ENCODE results near the gene ROR1.
A peak's percentile ranks its signal among the peaks of the same experiment; 100 is the strongest.

The ROR1 gene

DNA sequence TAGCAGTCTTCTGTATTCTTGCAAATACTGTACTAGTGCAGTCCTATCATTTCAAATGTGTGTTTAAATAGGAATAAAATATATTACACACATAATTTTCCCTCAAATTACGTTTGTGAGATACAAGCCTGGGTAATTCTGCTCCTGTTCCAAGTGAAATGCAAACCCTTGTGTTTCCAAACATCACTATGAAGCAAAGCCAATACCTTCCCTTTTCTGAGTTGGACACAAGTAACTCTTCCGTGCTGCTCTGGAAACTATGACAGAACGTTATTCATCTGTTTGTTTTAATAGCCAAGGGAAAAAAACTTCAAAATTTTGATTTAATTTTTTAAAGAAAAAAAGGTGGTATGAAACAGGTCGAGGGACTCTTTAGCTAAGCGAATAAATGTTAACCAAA, 355.9 kb downstream of the ROR1 start:
- Histone ChIP-seq H3K4me3 (no peak overlapping the region), H3K9me3 (ENCODE audit: low read depth, low read length) (no peaks in the 10 kb centered on the region), H3K9ac (ENCODE audit: insufficient read length) (no peak overlapping the region), H3K27ac (no peak overlapping the region), H3K36me3 (ENCODE audit: insufficient read depth, low read length) (no peaks in the 10 kb centered on the region)
- TF ChIP-seq POLR2AphosphoS5 (IDR thresholded peaks at IDR 0.05; ENCODE audit: borderline replicate concordance, low read depth, low read length), result no peak
- no peak for TF ChIP-seq EZH2 (IDR thresholded peaks at IDR 0.05)
- TF ChIP-seq FOXP2 (optimal IDR thresholded peaks at IDR 0.05; ENCODE audit: control extremely low read depth, extremely low read length, insufficient read depth), result no peak
- DNase-seq (ENCODE audit: low read depth, low spot score), result no peak

DNA sequence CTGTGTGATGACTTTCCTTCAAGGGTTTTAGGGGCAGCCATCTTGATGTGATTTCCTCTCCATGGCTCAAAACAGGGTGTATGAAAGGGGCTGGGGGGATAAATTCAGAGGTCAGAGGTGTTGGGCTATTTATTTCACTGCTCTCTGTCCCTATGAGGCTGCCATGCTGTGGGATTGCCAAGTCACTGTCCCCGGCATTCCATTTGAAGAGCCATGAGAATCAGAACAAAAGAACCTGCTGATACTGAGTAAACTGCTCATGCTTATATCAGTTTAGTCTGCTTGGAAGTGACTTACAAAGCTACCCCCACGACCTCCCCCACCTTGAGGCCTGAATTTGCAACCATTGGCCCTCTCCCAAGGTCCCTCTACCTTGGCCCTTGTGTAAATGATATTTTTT, 357.3 kb downstream of the ROR1 start:
- DNase-seq (ENCODE audit: low read depth, low spot score), result no peak
- TF ChIP-seq FOXP2 (optimal IDR thresholded peaks at IDR 0.05; ENCODE audit: control extremely low read depth, extremely low read length, insufficient read depth), result no peak
- TF ChIP-seq POLR2AphosphoS5 (IDR thresholded peaks at IDR 0.05; ENCODE audit: borderline replicate concordance, low read depth, low read length), result no peak
- no peak for TF ChIP-seq EZH2 (IDR thresholded peaks at IDR 0.05)
- no peak overlapping the region for H3K9ac ChIP-seq (ENCODE audit: insufficient read length)
- H3K27ac ChIP-seq, result no peak overlapping the region
- H3K4me3 ChIP-seq, result no peak overlapping the region
- no peaks in the 10 kb centered on the region for H3K36me3 ChIP-seq (ENCODE audit: insufficient read depth, low read length)
- H3K9me3 ChIP-seq (ENCODE audit: low read depth, low read length), result no peaks in the 10 kb centered on the region

DNA sequence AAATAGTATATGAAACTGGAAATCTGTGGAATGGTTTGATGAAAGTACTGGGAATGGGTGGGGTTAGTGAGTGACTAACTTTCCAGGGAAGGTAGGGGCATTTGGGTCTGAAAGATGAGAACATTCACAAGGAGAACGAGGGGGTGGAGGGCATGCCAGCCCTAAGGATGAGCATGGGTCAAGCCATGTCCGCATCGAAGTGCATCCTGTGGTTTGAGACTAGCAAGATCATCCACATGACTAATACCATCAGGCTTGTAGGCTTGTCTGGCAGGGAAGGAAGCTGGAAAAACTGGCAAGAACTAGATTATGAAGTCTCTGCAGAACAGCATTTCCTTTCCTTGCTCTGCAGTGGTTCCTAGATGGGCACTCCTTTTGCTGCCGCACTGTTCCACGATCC, 359.2 kb downstream of the ROR1 start:
- no peak overlapping the region for H3K4me3 ChIP-seq
- DNase-seq (ENCODE audit: low read depth, low spot score), result no peak
- no peak overlapping the region for H3K9ac ChIP-seq (ENCODE audit: insufficient read length)
- no peaks in the 10 kb centered on the region for H3K9me3 ChIP-seq (ENCODE audit: low read depth, low read length)
- no peak for TF ChIP-seq POLR2AphosphoS5 (IDR thresholded peaks at IDR 0.05; ENCODE audit: borderline replicate concordance, low read depth, low read length)
- no peak for TF ChIP-seq EZH2 (IDR thresholded peaks at IDR 0.05)
- no peak for TF ChIP-seq FOXP2 (optimal IDR thresholded peaks at IDR 0.05; ENCODE audit: control extremely low read depth, extremely low read length, insufficient read depth)
- no peak overlapping the region for H3K27ac ChIP-seq
- no peaks in the 10 kb centered on the region for H3K36me3 ChIP-seq (ENCODE audit: insufficient read depth, low read length)

- TF ChIP-seq FOXP2 (optimal IDR thresholded peaks at IDR 0.05; ENCODE audit: control extremely low read depth, extremely low read length, insufficient read depth) (no peak), POLR2AphosphoS5 (IDR thresholded peaks at IDR 0.05; ENCODE audit: borderline replicate concordance, low read depth, low read length) (no peak), EZH2 (IDR thresholded peaks at IDR 0.05) (no peak)
- H3K9ac ChIP-seq (ENCODE audit: insufficient read length), result no peak overlapping the region
- H3K27ac ChIP-seq, result no peak overlapping the region
- no peak for DNase-seq (ENCODE audit: low read depth, low spot score)
- H3K9me3 ChIP-seq (ENCODE audit: low read depth, low read length), result no peaks in the 10 kb centered on the region
- H3K36me3 ChIP-seq (ENCODE audit: insufficient read depth, low read length), result peaks cover 6% of the 10 kb centered on the region
- no peak overlapping the region for H3K4me3 ChIP-seq
These were observed 361.8 kb downstream of the ROR1 start for GRCh38 chr1:64135462-64136223.

DNA sequence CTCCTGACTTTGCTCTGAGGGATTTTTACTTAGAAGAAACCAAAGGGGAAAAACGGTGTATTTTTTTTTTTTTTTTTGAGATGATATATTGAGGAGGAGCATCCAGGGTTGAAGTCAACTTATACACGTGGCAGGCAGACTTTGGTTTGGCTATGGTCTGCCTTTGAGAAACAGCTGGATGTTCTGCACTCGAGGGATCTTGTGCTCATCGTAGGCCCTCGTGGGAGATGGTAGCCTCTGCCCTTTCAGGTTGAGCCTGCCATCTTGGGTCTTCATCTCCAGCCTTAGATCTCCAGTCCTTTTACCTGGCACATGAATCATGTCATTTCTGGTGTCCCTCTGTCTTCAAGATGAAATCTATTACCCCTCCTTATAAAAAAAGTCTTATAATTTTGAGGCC, 362.5 kb downstream of the ROR1 start:
- Histone ChIP-seq H3K36me3 (ENCODE audit: insufficient read depth, low read length) (peaks cover 6% of the 10 kb centered on the region), H3K27ac (peak overlapping the region; percentile 65; the same call in 1 of the 2 replicates), H3K9ac (ENCODE audit: insufficient read length) (peak overlapping the region; percentile 8), H3K9me3 (ENCODE audit: low read depth, low read length) (no peaks in the 10 kb centered on the region; the same call in 1 of the 2 replicates), H3K4me3 (no peak overlapping the region)
- TF ChIP-seq POLR2AphosphoS5 (IDR thresholded peaks at IDR 0.05; ENCODE audit: borderline replicate concordance, low read depth, low read length) (no peak), EZH2 (IDR thresholded peaks at IDR 0.05) (no peak), FOXP2 (optimal IDR thresholded peaks at IDR 0.05; ENCODE audit: control extremely low read depth, extremely low read length, insufficient read depth) (no peak)
- DNase-seq (ENCODE audit: low read depth, low spot score), result no peak

DNA sequence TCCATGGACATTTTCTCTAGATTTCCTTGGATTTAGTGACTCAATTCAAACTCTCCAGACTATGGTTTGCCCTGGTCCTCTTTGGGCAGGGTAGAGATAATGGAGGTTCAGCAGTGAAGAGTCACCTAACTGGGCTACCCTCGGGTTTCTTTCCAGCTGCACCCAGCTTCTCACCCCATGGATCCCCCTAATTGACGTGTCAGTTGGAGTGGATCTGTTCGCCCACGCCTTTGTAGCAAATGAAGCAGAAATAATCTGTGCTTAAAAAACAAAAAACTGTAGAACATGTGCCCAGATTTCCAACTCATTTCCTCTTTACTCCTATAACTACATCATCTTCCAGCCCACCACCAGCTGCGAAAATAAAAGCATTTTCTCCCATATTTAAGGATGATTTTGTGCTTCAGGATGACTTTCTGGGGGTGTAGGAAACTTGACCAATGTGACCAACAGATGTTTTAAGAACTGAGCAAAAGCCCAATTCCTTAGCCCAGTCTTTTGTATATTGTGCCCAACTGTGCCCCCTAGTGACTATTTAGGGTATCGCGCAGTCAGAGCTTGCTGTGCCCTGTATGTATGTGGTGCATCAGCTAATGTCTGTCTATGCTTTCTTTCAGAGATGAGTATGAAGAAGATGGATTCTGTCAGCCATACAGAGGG, 363.1 kb downstream of the ROR1 start:
- Histone ChIP-seq H3K9ac (ENCODE audit: insufficient read length) (peak overlapping the region; percentile 8), H3K36me3 (ENCODE audit: insufficient read depth, low read length) (peaks cover 6% of the 10 kb centered on the region), H3K4me3 (peak overlapping the region; percentile 44), H3K9me3 (ENCODE audit: low read depth, low read length) (no peaks in the 10 kb centered on the region; the same call in 1 of the 2 replicates), H3K27ac (peak overlapping the region; percentile 65)
- no peak for TF ChIP-seq EZH2 (IDR thresholded peaks at IDR 0.05)
- no peak for TF ChIP-seq FOXP2 (optimal IDR thresholded peaks at IDR 0.05; ENCODE audit: control extremely low read depth, extremely low read length, insufficient read depth)
- no peak for TF ChIP-seq POLR2AphosphoS5 (IDR thresholded peaks at IDR 0.05; ENCODE audit: borderline replicate concordance, low read depth, low read length)
- DNase-seq (ENCODE audit: low read depth, low spot score), result peak; percentile 77

GRCh38 chr1:64137412-64137803, 363.6 kb downstream of the ROR1 start:
- no peaks in the 10 kb centered on the region; the same call in 1 of the 2 replicates for H3K9me3 ChIP-seq (ENCODE audit: low read depth, low read length)
- H3K4me3 ChIP-seq, result peak overlapping the region; percentile 44
- peaks cover 6% of the 10 kb centered on the region for H3K36me3 ChIP-seq (ENCODE audit: insufficient read depth, low read length)
- TF ChIP-seq FOXP2 (optimal IDR thresholded peaks at IDR 0.05; ENCODE audit: control extremely low read depth, extremely low read length, insufficient read depth) (no peak), POLR2AphosphoS5 (IDR thresholded peaks at IDR 0.05; ENCODE audit: borderline replicate concordance, low read depth, low read length) (no peak), EZH2 (IDR thresholded peaks at IDR 0.05) (no peak)
- peak overlapping the region; percentile 21; the same call in 1 of the 2 replicates for H3K27ac ChIP-seq
- no peak for DNase-seq (ENCODE audit: low read depth, low spot score)
- no peak overlapping the region for H3K9ac ChIP-seq (ENCODE audit: insufficient read length)

GRCh38 chr1:64139877-64140276, 366.1 kb downstream of the ROR1 start:
- H3K36me3 ChIP-seq (ENCODE audit: insufficient read depth, low read length), result peaks cover 6% of the 10 kb centered on the region

More at GRCh38 chr1:64139877-64140276, 366.1 kb downstream of the ROR1 start:
- Histone ChIP-seq H3K9ac (ENCODE audit: insufficient read length) (no peak overlapping the region), H3K27ac (no peak overlapping the region), H3K4me3 (no peak overlapping the region), H3K9me3 (ENCODE audit: low read depth, low read length) (no peaks in the 10 kb centered on the region; the same call in 1 of the 2 replicates)
- TF ChIP-seq FOXP2 (optimal IDR thresholded peaks at IDR 0.05; ENCODE audit: control extremely low read depth, extremely low read length, insufficient read depth), result no peak
- TF ChIP-seq EZH2 (IDR thresholded peaks at IDR 0.05), result no peak
- no peak for TF ChIP-seq POLR2AphosphoS5 (IDR thresholded peaks at IDR 0.05; ENCODE audit: borderline replicate concordance, low read depth, low read length)
- no peak for DNase-seq (ENCODE audit: low read depth, low spot score)

Data from SK-N-MC (cell line).